HG02840 (cell line): Measurements from ENCODE around the gene HSD17B12.

Experiments
- ATAC-seq: cut with Tn5 transposase; IDR thresholded peaks from one replicate; pipeline ENCODE4 v1.9.1; 2021; ENCODE audit warnings: mild to moderate bottlenecking, moderate library complexity, moderate number of reproducible peaks; ENCODE audit not compliant: unreplicated experiment, low FRiP score

The HSD17B12 gene

GRCh38 chr11:43789700-43790443 lies 109.3 kb downstream of the HSD17B12 start:
- ATAC-seq, result no peak

DNA sequence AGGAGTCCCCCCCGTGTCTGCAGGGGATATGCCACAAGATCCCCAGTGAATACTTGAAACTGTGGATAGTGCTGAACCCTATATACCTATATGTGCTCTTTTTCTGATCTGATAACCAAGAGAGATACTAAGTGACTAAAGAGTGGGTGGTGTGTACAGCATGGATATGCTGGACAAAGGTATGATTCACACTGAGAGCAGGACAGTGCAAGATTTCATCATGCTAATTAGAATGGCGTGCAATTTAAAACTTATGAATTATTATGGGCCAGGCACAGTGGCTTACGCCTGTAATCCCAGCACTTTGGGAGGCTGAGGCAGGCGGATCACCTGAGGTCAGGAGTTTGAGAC lies 109.9 kb downstream of the HSD17B12 start:
- ATAC-seq, result no peak

GRCh38 chr11:43797337-43797736 lies 116.8 kb downstream of the HSD17B12 start:
- ATAC-seq, result no peak

DNA sequence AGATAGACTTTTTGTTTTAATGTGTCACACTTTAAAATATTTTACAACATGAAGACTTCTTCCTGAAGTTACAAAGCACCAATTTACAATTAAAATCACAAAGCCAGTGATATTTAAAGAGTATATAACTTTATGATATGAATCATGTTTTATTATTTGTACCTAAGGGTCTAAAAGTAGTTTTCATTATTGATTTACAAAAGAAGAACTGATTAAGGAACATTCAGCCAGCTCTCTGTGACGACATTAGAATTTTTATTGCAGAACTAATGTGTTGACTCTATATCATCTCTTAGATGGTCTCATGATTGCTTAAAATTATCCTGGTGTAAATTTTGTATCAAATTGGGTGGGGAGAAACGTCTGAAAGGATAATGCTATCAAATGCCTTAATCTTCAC lies 117.3 kb downstream of the HSD17B12 start:
- ATAC-seq, result no peak

DNA sequence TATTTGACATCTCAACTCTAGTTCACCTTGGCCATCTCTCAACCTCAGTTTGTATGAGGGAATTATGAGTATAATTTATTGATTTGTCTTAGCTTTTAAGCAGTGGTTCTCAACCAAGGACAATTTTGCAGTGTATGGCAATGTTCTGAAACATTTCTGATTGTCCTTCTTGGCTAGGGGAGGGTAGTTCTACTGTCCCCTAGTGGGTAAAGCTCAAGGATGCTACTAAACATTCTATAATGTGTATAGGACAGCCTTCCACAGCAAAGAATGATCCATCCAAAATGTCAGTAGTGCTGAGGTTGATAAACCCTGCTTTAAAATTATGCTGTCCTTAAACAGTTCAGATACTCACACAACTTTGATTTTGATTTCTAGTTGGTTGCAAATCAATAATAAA lies 122.0 kb downstream of the HSD17B12 start:
- ATAC-seq, result no peak

- ATAC-seq, result no peak
Observed at GRCh38 chr11:43803766-43804165, 123.2 kb downstream of the HSD17B12 start.

DNA sequence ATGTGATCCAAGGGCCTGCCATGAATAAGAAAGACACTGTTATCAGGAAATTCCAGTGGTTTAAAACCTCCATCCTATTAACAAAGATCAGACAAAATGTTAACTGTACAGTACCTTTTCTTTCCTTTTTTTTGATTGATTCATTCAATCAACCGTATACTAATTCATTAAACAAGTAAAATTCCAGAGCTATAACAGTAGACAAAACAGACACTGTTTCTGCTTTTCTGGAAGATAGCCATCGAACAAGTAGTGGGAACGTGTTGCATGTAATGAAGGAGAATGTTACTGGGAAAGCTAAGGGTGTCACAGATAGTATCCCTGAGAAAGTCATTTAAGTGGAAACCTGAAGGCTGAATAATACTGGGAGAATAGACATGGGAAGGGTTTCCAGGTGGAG lies 126.4 kb downstream of the HSD17B12 start:
- no peak for ATAC-seq

DNA sequence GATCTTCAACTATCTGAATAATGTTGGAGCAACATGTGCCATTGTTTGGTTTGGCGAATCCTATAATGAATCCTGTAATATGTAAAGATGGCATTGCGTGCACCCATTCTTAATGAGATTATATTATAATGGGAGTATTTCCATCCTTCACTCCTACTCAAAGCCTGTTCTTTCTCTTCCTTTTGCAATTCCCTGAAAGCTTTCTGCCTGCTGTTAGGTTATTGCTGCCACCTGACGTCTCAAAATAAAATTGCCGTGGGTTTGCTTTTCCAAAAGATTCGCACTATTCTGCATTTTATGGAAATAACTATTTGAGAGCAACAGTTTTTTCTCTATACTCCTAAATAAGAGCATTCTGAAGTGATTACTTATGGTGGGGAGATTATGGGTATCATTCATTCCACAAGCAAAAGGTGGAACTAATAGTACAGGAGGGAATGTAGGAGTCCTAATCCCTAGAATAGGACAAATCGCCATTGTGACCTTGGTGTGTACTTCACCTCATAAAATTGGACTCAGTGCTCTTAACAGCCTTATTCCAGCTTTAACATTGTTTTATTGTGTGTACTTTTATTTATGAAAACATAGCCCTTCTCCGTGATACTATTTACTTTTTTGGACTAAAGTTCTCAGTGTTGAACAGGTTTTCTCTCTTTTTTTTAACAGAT lies 130.5 kb downstream of the HSD17B12 start:
- no peak for ATAC-seq

GRCh38 chr11:43812471-43812870 lies 131.9 kb downstream of the HSD17B12 start:
- ATAC-seq, result no peak

- ATAC-seq, result no peak
Observed at GRCh38 chr11:43818220-43818619, 137.7 kb downstream of the HSD17B12 start.

- ATAC-seq, result no peak
Observed at GRCh38 chr11:43819926-43820325, 139.4 kb downstream of the HSD17B12 start.

- ATAC-seq, result no peak
Observed at GRCh38 chr11:43823316-43823715, 142.8 kb downstream of the HSD17B12 start.

DNA sequence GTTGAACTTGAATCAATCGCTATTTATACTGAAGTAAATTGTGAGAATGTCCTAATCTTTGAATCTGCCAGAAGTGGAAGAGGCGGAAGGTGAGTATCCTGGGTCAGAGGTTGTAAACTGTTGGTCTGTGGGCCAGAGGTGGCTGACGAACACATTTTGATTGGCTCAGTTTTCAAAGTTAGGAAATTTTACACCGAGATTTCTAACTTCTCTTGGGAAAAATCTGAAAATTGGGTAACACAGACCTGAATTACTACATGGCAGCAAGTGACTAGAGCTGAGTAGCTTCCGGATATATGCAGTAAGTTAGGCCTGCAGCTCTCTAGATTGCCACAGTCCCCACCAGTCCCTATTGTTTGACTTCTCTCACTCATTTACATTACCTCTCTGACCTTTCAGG lies 143.3 kb downstream of the HSD17B12 start:
- no peak for ATAC-seq

- ATAC-seq, result no peak
Observed at GRCh38 chr11:43825217-43825816, 144.8 kb downstream of the HSD17B12 start.

- ATAC-seq, result no peak
Observed at GRCh38 chr11:43830928-43831440, 150.4 kb downstream of the HSD17B12 start.

- ATAC-seq, result no peak
Observed at GRCh38 chr11:43832536-43832935, 152.0 kb downstream of the HSD17B12 start.

GRCh38 chr11:43833657-43834073 lies 153.1 kb downstream of the HSD17B12 start:
- no peak for ATAC-seq

DNA sequence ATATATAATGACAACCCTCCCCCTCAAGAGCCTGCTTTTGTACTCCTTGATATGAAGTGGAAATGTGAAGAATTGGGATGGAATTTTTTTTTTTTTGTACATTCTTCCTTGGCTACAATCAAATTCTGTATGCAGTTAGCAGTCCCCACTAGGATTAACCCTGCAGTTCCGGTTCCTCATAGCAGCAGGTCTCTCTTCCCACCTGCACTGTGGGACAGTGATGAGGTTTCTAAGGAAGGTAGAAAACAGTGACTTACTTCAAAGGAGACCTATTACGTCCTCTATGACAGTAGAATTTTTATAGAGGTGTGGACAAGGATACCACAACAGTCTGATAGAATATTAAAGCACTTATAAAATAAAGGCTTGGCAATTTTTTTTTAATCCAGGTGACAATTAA lies 153.7 kb downstream of the HSD17B12 start:
- ATAC-seq, result no peak

- ATAC-seq, result no peak
Observed at GRCh38 chr11:43835104-43835503, 154.6 kb downstream of the HSD17B12 start.

- no peak for ATAC-seq
Observed at GRCh38 chr11:43837879-43838278, 157.3 kb downstream of the HSD17B12 start.

DNA sequence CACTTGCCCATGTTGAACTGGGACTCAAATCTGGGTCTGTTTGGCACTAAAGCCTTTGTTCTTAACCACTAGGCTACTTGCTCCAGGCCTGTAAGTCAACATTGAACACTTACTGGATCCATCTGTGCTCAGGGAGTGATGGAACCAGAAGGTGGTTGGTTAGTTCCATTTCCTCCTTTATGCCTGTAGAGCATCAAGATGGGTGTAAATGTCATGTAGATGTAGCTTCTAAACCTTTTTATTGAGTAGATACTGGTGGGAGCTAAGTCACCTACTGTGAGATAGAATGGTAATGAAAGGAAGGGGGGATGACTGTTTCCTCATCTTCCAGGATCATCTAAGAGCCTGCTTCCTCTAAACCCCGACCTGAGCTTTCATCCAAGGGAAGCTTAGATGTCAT lies 161.5 kb downstream of the HSD17B12 start:
- no peak for ATAC-seq

GRCh38 chr11:43845816-43846215 lies 165.3 kb downstream of the HSD17B12 start:
- ATAC-seq, result no peak
